Activated naive CD8-positive, alpha-beta T cell treated with anti-CD3 and anti-CD28 coated beads for 36 hours (primary cell): ENCODE measurements around the gene ENOX2. TPM values are rescaled to one million over a fixed set of nuclear protein-coding genes. Genes with fewer than 3 reads are reported as not detected.

Source experiments
- DNase-seq: peaks from one replicate; pipeline ENCODE4 v3.0.0; 2021
- H3K27ac Mint-ChIP-seq: one replicate; pipeline ENCODE4 v1.8.0; 2022; ENCODE audit warnings: mild to moderate bottlenecking, moderate library complexity, mixed read lengths
- H3K27me3 Mint-ChIP-seq: one replicate; pipeline ENCODE4 v1.8.0; 2022; ENCODE audit warnings: mild to moderate bottlenecking, mixed read lengths
- H3K36me3 Mint-ChIP-seq: one replicate; pipeline ENCODE4 v1.8.0; 2021; ENCODE audit warnings: mild to moderate bottlenecking, mixed read lengths
- H3K4me1 Mint-ChIP-seq: one replicate; pipeline ENCODE4 v1.8.0; 2021; ENCODE audit warnings: mixed read lengths
- H3K4me3 Mint-ChIP-seq: one replicate; pipeline ENCODE4 v1.8.0; 2022; ENCODE audit warnings: mild to moderate bottlenecking, moderate library complexity, mixed read lengths
- H3K9me3 Mint-ChIP-seq: one replicate; pipeline ENCODE4 v1.8.0; 2022; ENCODE audit warnings: mixed read lengths
- total RNA-seq, 2 experiments: library from RNA; stranded (reverse); gene quantifications; one replicate each; pipeline ENCODE4 v1.2.3, GENCODE V29; 2021

Gene ENOX2
- total RNA-seq, 2 experiments from 2014 or later = 13.0 to 13.3 TPM

DNA sequence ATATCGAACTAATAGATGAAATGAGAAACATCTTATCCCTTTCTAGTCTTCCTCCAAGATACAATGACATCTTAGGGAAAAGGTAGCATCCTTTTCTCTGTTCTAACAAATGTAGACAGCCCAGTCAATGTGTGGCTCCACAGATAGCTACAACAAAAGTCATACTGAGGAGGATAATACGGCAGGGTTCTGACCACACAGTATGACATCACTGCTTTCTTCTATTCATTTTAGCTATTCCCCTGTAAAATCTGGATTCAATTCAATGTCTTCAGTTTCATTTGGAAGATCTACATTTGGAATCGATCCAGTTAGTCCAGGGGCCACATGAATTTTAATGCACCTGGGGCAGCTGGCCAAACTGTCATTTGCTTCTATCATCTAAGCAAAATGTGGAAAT is 51.4 kb downstream of the ENOX2 start:
- Mint-ChIP-seq H3K27ac (no peak overlapping the region), H3K36me3 (peaks cover 16% of the 10 kb centered on the region), H3K4me3 (no peak overlapping the region), H3K27me3 (no peaks in the 10 kb centered on the region), H3K9me3 (peaks cover 2% of the 10 kb centered on the region), H3K4me1 (peaks cover 15% of the 10 kb centered on the region)
- DNase-seq = no peak

GRCh38 chrX:130848763-130849162 is 54.2 kb downstream of the ENOX2 start:
- Mint-ChIP-seq H3K27ac (no peak overlapping the region), H3K4me1 (peaks cover 15% of the 10 kb centered on the region), H3K36me3 (peaks cover 7% of the 10 kb centered on the region), H3K9me3 (no peaks in the 10 kb centered on the region), H3K27me3 (no peaks in the 10 kb centered on the region), H3K4me3 (no peak overlapping the region)
- DNase-seq = no peak

DNA sequence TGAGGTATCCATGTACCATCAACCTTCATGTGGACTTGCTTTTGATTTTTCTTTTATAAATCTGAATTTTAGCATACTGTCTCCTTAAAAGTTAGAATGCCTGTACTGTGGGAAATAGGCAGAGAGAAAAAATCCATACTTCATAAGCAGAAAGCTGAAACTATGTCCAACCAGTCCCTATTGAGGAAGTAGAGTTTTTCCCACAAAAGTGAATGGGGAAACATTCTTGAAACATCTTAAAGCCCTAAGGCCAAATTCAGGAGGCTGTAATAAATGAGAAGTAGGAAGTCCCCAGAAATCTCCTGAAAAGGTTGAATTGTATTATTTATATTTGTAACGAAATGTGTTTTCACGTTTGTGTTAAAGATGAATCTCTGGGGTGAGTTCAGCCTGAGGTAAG is 56.3 kb downstream of the ENOX2 start:
- Mint-ChIP-seq H3K4me3 (no peak overlapping the region), H3K9me3 (peaks cover 1% of the 10 kb centered on the region), H3K27me3 (no peaks in the 10 kb centered on the region), H3K27ac (no peak overlapping the region), H3K4me1 (peaks cover 18% of the 10 kb centered on the region), H3K36me3 (peaks cover 12% of the 10 kb centered on the region)
- DNase-seq = no peak

DNA sequence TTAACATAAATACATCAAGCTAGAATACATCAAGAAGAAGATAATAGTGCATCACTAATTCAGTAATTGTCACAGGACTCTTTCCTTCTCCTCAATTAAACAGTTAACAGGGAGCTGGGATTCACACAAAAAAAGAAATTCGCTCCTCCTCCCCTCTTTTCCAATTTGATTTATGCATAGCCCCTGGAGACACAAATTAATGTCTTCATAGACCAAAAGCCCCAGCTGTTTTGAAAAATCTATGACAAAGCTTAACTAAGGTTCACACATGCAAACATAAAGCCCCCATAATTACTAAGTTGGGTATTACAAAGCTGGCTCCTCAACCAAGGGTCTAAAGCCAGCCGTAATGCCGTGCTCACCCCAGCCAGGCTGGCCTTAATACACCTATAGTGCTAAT is 61.2 kb downstream of the ENOX2 start:
- H3K9me3 Mint-ChIP-seq = peaks cover 1% of the 10 kb centered on the region
- H3K36me3 Mint-ChIP-seq = peaks cover 9% of the 10 kb centered on the region
- DNase-seq = no peak
- peaks cover 4% of the 10 kb centered on the region for H3K4me1 Mint-ChIP-seq
- H3K27me3 Mint-ChIP-seq = no peaks in the 10 kb centered on the region
- no peak overlapping the region for H3K4me3 Mint-ChIP-seq
- no peak overlapping the region for H3K27ac Mint-ChIP-seq

DNA sequence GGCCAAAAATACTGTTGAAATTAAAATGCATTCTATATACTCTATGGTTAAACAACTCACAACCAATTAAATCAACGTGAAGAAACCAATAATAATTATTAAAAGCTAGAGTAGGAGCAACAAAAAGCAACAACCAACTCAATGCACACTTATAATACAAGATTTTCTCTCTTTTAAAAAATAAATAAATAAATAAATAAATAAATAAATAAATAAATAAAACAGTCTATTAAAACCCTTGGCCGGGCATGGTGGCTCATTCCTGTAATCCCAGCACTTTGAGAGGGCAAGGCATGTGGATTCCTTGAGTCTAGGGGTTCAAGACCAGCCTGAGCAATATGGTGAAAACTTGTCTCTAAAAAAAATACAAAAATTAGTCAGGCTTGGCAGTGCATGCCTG is 62.7 kb downstream of the ENOX2 start:
- H3K27ac Mint-ChIP-seq = no peak overlapping the region
- DNase-seq = no peak
- no peak overlapping the region for H3K4me3 Mint-ChIP-seq
- peaks cover 1% of the 10 kb centered on the region for H3K9me3 Mint-ChIP-seq
- H3K27me3 Mint-ChIP-seq = no peaks in the 10 kb centered on the region
- H3K4me1 Mint-ChIP-seq = peaks cover 5% of the 10 kb centered on the region
- H3K36me3 Mint-ChIP-seq = peaks cover 9% of the 10 kb centered on the region

- no peak overlapping the region for H3K4me3 Mint-ChIP-seq
- H3K36me3 Mint-ChIP-seq = peaks cover 5% of the 10 kb centered on the region
- peaks cover 18% of the 10 kb centered on the region for H3K4me1 Mint-ChIP-seq
- H3K27me3 Mint-ChIP-seq = no peaks in the 10 kb centered on the region
- H3K9me3 Mint-ChIP-seq = no peaks in the 10 kb centered on the region
- DNase-seq = no peak
- no peak overlapping the region for H3K27ac Mint-ChIP-seq
Observed at GRCh38 chrX:130836447-130836846, 66.6 kb downstream of the ENOX2 start.

DNA sequence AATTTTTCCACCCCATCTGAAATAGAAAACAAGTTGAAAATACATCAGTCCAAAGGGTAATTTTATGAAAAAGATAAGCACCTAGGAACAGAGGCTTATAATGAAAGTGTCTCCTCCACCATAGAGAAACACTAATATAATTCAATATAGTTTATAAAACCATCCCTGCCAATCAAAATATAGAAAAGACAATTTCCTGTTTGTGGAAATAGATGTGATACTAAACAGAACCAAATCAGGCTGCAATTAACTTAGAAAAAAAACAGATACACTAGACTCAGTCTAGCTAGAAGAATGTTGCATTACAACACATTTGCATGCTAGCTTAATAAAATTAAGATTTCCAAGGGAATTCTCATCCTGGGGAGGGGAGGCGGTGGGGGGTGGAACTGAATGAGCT is 68.2 kb downstream of the ENOX2 start:
- Mint-ChIP-seq H3K4me3 (no peak overlapping the region), H3K9me3 (no peaks in the 10 kb centered on the region), H3K36me3 (peaks cover 8% of the 10 kb centered on the region), H3K27me3 (no peaks in the 10 kb centered on the region), H3K4me1 (peaks cover 18% of the 10 kb centered on the region), H3K27ac (no peak overlapping the region)
- no peak for DNase-seq

DNA sequence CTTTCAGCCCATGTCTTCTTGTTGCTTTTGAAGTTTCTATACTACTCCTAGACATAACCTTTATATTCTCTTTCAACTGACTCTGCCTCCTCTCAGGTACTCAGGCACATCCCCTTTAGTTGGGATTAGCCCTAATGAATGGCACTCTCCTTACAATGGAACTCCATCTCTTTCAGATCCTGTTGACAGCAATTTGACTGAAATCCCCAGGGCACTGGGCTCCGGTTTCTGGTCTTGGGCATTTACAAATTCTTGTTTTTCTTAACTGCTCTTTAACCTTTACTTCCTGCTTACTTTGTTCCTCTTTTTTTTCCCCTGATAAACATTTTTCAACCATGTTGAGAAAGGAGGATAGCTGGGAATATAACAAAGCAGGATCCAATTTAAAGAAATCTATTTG is 68.9 kb downstream of the ENOX2 start:
- peaks cover 8% of the 10 kb centered on the region for H3K36me3 Mint-ChIP-seq

GRCh38 chrX:130831347-130831722 is 71.7 kb downstream of the ENOX2 start:
- no peaks in the 10 kb centered on the region for H3K9me3 Mint-ChIP-seq
- no peak for DNase-seq
- H3K36me3 Mint-ChIP-seq = peaks cover 15% of the 10 kb centered on the region
- peaks cover 17% of the 10 kb centered on the region for H3K4me1 Mint-ChIP-seq
- no peak overlapping the region for H3K27ac Mint-ChIP-seq
- no peak overlapping the region for H3K4me3 Mint-ChIP-seq
- H3K27me3 Mint-ChIP-seq = no peaks in the 10 kb centered on the region

More for the DNA sequence above, 68.9 kb downstream of the ENOX2 start:
- no peak overlapping the region for H3K4me3 Mint-ChIP-seq
- H3K4me1 Mint-ChIP-seq = peaks cover 18% of the 10 kb centered on the region
- no peaks in the 10 kb centered on the region for H3K27me3 Mint-ChIP-seq
- no peak for DNase-seq
- H3K27ac Mint-ChIP-seq = no peak overlapping the region
- H3K9me3 Mint-ChIP-seq = no peaks in the 10 kb centered on the region

DNA sequence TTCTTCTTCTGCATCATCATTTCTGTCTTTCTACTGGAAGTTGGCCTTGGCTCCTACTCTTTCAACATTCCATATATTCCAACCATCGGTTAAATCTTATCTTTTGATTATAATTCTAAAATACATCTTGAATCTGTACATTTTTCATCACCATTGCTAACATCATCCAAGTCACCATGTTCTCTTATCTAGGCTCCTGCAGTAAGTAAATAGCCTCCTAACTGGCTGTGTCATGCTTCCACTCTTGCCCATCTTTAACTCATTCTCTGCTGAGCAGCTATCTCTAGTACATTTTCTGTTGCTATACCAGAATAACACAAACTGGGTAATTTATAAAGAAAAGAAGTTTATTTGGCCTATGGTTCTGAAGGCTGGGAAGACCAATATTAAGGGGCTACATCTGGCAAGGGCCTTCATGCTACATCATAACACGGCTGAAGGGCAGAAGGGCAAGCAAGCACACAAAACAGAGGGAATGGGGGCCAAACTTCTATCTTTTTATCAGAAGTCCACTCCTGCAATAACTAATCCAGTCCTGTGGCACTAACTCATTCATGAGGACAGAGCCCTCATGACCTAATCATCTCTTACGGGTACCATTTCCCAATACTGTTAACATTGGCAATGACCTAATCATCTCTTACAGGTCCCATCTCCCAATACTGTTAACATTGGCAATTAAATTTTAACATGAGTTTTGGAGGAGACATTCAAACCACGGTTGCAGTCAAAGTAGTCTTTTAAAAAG is 72.2 kb downstream of the ENOX2 start:
- peaks cover 16% of the 10 kb centered on the region for H3K36me3 Mint-ChIP-seq
- no peak overlapping the region for H3K4me3 Mint-ChIP-seq

GRCh38 chrX:130829526-130830515 is 73.2 kb downstream of the ENOX2 start:
- DNase-seq = no peak
- no peak overlapping the region for H3K27ac Mint-ChIP-seq
- H3K4me1 Mint-ChIP-seq = peaks cover 17% of the 10 kb centered on the region
- H3K4me3 Mint-ChIP-seq = no peak overlapping the region
- no peaks in the 10 kb centered on the region for H3K9me3 Mint-ChIP-seq
- H3K36me3 Mint-ChIP-seq = peaks cover 16% of the 10 kb centered on the region
- no peaks in the 10 kb centered on the region for H3K27me3 Mint-ChIP-seq

More for the DNA sequence above, 72.2 kb downstream of the ENOX2 start:
- H3K27ac Mint-ChIP-seq = no peak overlapping the region
- H3K27me3 Mint-ChIP-seq = no peaks in the 10 kb centered on the region
- H3K9me3 Mint-ChIP-seq = no peaks in the 10 kb centered on the region
- peaks cover 17% of the 10 kb centered on the region for H3K4me1 Mint-ChIP-seq
- no peak for DNase-seq

DNA sequence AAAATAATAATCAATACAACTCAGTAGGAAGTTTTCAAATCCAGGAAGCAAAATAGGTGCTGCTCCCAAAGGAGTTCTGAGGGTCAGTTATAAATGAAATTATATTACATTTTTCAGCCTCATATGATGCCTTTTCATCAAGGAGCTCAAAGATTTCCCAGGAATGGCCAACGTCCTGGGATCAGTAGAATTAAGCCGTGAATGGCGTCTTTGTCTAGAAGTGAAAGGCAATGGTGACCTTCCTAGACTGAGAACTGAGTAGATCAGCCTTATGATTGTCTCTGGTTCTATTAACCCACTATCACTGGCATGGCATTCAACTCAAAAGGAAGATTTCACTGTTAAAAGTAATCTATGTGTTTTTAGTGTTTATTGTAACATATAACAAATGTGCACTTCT is 74.4 kb downstream of the ENOX2 start:
- no peak for DNase-seq
- H3K27ac Mint-ChIP-seq = no peak overlapping the region
- no peaks in the 10 kb centered on the region for H3K27me3 Mint-ChIP-seq
- peaks cover 13% of the 10 kb centered on the region for H3K4me1 Mint-ChIP-seq
- no peaks in the 10 kb centered on the region for H3K9me3 Mint-ChIP-seq
- H3K4me3 Mint-ChIP-seq = no peak overlapping the region
- H3K36me3 Mint-ChIP-seq = peaks cover 16% of the 10 kb centered on the region

- Mint-ChIP-seq H3K4me1 (peaks cover 7% of the 10 kb centered on the region), H3K4me3 (no peak overlapping the region), H3K9me3 (no peaks in the 10 kb centered on the region), H3K27me3 (no peaks in the 10 kb centered on the region), H3K27ac (no peak overlapping the region), H3K36me3 (peaks cover 11% of the 10 kb centered on the region)
- no peak for DNase-seq
Observed at GRCh38 chrX:130827648-130828047, 75.4 kb downstream of the ENOX2 start.

- no peaks in the 10 kb centered on the region for H3K9me3 Mint-ChIP-seq
- H3K36me3 Mint-ChIP-seq = peaks cover 11% of the 10 kb centered on the region
- no peak overlapping the region for H3K4me3 Mint-ChIP-seq
- H3K27me3 Mint-ChIP-seq = no peaks in the 10 kb centered on the region
- no peak for DNase-seq
- H3K4me1 Mint-ChIP-seq = no peaks in the 10 kb centered on the region
- no peak overlapping the region for H3K27ac Mint-ChIP-seq
Observed at GRCh38 chrX:130826249-130826648, 76.8 kb downstream of the ENOX2 start.

- H3K36me3 Mint-ChIP-seq = peaks cover 12% of the 10 kb centered on the region
- no peak overlapping the region for H3K27ac Mint-ChIP-seq
- no peak overlapping the region for H3K4me3 Mint-ChIP-seq
- no peaks in the 10 kb centered on the region for H3K9me3 Mint-ChIP-seq
- no peak for DNase-seq
- no peaks in the 10 kb centered on the region for H3K4me1 Mint-ChIP-seq
- no peaks in the 10 kb centered on the region for H3K27me3 Mint-ChIP-seq
Observed at GRCh38 chrX:130825525-130825924, 77.5 kb downstream of the ENOX2 start.
